T follicular helper cell (primary cell): ENCODE data around the gene SCRT2.

Source experiments
- DNase-seq: peaks from one replicate; pipeline ENCODE4 v3.0.0-alpha.2; 2020; ENCODE audit warnings: low read depth

Gene SCRT2

GRCh38 chr20:672963-673602, 2.5 kb downstream of the SCRT2 start:
- no peak for DNase-seq

GRCh38 chr20:671252-672030, 4.2 kb downstream of the SCRT2 start:
- DNase-seq: no peak

GRCh38 chr20:669573-669972, 6.0 kb downstream of the SCRT2 start:
- no peak for DNase-seq

GRCh38 chr20:668638-669037, 7.0 kb downstream of the SCRT2 start:
- no peak for DNase-seq

DNA sequence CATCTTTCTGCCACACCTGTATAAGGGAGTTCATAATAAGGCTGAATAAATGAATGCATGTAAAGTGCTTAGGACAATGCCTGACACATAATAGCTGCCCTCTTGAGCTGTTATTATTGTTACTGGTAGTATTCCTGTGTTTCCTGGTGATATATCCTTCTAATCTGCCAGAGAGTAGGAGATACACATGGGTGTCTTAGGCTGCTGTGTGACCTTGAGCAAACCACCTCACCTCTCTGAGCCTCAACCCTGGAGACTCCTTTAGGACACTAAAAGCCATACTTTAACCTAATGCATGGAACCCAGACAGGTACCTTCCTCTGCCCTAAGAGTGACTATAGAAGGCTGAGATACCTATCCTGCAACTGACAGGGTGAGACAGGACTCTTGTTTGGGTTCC, 7.6 kb downstream of the SCRT2 start:
- no peak for DNase-seq

- DNase-seq: peak; percentile 19
Observed at GRCh38 chr20:667351-668034, 8.1 kb downstream of the SCRT2 start.

- DNase-seq: no peak
Observed at GRCh38 chr20:666877-667276, 8.7 kb downstream of the SCRT2 start.

DNA sequence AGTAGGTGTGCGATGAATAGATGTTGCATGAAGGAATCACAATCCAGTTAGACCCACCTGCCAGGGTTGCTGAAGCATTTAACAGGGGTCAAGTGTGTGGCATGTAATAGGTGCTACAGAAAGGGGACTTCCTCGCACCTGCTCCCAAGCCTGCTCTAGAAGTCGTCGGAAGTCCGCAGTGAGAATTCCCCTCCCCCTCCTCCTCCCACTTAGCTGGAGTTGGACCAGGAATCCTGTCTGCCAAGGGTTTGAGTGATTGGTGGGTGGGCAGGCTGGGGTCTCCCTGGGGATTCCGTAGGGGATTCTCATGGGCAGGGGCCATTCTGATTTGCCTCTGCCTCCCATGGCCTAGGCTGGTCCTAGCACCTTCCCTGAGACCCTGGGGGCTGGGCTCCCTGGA, 10.3 kb downstream of the SCRT2 start:
- DNase-seq: no peak

GRCh38 chr20:664576-664975, 11.0 kb downstream of the SCRT2 start:
- DNase-seq: no peak

- DNase-seq: no peak
Observed at GRCh38 chr20:664151-664550, 11.5 kb downstream of the SCRT2 start.

- no peak for DNase-seq
Observed at GRCh38 chr20:663315-664090, 12.1 kb downstream of the SCRT2 start.

GRCh38 chr20:662277-663192, 13.1 kb downstream of the SCRT2 start:
- DNase-seq: no peak

DNA sequence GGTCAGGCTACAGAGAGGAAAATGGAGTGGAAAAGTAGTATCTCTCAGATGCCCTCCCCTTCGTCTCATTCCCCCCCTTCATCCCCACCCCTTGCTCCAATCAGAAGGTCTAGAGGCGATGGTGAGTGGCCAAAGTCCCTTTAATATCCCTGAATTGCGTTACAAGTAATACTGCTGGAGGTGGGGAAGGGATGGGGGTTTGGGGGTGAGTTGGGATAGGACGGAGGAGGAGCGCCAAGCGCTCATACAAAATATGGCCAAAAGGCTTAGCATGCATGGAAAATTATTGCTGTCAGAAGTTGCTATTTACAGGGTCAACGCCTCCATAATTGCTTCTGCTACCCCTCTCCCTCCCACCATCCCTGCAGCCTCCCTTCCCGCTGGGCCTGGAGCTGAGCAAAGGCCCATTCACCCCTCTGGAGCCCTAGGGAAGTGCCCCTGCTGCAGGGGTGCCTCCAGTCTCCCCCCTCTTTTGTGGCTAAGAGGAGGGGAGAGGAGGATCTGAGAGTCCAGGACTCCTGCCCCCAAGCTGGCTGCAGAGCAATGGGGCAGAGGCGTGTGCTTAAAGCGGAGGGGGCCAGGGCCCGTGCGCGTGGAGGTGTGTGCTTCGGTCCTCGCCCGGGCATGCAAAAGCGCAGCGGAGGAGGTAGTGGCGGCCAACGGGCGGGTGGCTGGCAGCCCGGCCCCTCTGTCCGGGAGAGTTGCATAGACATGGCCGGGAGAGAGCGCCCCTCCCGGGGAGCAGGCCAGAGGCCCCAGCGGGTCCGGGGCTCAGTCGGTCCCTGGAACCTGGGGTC, 13.9 kb downstream of the SCRT2 start:
- DNase-seq: no peak

GRCh38 chr20:658731-659291, 16.8 kb downstream of the SCRT2 start:
- no peak for DNase-seq

GRCh38 chr20:658202-658601, 17.4 kb downstream of the SCRT2 start:
- DNase-seq: no peak

- no peak for DNase-seq
Observed at GRCh38 chr20:655726-656624, 19.6 kb downstream of the SCRT2 start.

GRCh38 chr20:654417-654750, 21.2 kb downstream of the SCRT2 start:
- no peak for DNase-seq

- no peak for DNase-seq
Observed at GRCh38 chr20:653590-654416, 21.8 kb downstream of the SCRT2 start.
